Activated CD8-positive, alpha-beta memory T cell treated with anti-CD3 and anti-CD28 coated beads, Interleukin-2, amount 50 U/mL, for 1 hour (primary cell): ENCODE data around the gene CPT1B.
"Not testable (repeated sequence)": the region's sequence is repeated elsewhere in the genome, so short reads cannot be mapped to it uniquely, and the experiment has no call there.

ENCODE experiments used
- DNase-seq: peaks from one replicate; pipeline ENCODE4 v3.0.0-alpha.2; 2020; ENCODE audit errors: extremely low read depth

Gene CPT1B

DNA sequence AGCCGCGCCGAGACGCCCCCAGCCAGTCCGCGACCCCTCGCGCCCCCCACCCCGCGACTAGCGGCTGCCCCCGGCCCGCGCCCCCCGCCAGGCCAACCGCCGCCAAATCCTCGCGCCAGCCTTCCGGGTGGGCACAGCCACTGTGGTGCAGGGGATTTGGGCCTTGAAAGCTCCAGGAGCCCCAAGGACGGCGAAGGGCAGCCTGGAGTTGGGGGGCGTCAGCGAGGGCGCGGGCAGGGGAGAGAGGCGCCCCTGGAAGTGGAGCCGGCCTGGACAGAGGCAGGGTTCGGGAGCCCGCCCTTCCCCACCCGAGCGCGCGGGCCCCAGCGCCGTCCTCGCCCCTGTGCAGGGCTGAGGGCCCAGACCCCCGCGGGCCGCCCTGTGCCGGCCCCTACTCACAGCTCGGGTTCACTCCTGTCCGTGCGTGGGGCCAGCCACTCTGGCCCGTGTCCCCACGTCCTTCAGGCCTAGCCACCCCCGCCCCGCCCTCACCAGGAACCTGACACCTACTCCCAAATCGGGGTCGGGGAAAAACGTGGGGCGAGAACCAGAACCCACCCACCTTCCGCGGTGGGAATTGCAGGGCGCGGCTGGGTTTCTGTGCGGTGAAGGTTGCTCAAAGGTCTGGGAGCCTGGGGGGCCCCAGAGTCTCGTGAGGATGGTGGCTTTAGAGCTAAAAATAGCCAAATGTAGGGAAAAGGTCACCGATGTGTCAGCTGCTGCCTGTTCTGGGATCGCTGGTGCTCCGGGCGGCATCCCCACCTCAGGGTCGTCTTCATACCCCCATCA is at the start of gene CPT1B:
CPT1B (minus strand) TSS at position 441 of the 789 bp plus-strand sequence. CDS start 512 bp downstream, outside the sequence.
- DNase-seq = no peak

DNA sequence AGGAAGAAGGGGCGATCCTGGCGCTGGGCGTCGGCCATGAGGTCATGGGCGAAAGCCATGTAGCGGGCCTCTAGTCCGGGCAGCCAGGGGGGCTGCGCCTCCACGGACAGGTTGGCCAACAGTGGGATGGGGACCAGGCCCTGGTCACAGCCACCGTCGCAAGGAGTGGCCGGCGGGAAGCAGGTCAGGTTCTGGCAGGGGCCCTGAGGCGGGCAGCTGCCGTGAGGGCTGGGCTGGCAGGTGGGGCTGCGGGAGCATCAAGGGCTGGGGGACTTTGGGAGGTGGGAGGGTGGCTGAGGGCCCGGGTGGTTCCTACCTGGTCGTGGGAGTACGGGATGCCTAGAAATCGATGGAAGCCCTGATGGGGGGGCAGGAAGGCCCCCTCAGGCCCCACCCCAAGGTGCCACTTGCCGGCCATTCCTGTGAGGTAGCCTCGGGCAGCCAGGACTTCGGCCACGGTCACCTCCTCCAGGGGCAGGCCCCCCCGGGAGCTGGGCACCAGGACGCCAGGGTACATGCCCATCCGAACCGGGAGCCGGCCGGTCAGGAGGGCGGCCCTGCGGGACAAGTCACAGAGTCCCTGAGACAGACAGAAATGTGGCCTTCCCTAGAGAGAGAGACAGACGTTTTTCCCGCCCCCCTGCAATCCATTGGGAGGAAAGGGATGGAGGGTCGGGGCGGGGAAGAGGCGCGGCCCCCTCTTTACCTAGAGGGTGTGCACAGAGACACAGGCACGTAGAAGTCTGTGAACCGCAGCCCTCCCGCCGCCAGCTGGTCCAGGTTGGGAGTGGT is 48.8 kb upstream of the CPT1B start:
- no peak for DNase-seq

- no peak for DNase-seq
These were observed 48.2 kb upstream of the CPT1B start for GRCh38 chr22:50626314-50626849.

GRCh38 chr22:50625568-50626313 is 47.5 kb upstream of the CPT1B start:
- no peak for DNase-seq

DNA sequence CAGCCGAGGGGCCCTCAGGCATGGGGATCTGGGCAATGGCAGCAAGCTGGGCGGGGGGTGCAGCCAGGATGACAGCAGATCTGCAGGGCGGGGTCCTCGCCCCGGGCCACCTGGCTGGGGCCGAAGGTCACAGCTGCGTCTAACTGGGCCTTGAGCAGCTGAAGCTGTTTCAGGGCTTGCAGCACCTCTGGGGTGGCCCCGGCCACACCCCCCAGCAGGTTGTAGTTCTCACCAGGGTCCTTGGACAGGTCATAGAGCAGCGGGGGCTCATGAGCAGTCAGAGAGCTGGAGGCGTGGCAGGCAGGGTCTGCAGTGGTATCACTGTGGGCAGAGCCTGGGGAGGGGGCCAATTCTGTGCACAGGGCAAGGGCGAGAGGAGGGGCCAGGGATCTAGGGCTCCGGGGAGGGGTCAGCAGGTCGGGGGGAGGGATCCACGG is 46.9 kb upstream of the CPT1B start:
- DNase-seq = no peak

GRCh38 chr22:50624347-50625130 is 46.3 kb upstream of the CPT1B start:
- no peak for DNase-seq

GRCh38 chr22:50622723-50623327 is 44.6 kb upstream of the CPT1B start:
- no peak for DNase-seq

DNA sequence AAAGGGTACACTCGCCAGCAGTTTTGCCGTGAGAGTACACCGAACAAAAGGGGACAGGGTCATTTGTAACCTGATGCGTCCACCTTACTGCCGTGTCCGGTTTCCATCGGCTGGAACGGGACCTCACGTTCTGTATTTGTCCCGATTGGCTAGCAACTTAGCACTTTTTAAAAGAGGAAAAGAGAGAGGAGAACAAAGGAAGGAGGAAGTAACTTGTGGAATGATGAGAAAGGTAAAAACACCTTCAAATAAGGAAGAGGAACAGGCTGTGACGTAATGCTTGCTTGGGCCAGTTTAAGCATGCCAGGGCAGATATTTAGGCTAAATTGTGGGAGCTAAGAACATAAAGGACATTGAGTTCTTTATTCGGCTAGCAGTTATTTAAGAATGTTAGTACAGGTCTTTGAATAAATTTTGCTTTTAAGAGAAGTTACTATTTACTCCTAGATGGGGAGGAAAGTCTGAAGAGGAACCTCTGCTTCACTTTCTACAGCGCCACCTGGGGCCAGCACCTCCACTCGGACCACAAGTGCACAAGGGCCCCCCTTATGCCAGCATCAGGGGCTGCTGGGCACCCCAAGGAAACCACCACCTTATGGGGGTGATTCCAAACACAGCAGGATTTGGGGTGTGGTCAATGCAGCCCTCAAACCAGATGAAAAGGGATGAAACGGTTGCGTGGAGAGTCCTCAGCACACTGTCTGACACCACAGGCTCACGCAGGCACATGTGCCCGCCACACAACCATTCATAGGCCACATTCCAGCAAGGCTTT is 43.9 kb upstream of the CPT1B start:
- no peak for DNase-seq

DNA sequence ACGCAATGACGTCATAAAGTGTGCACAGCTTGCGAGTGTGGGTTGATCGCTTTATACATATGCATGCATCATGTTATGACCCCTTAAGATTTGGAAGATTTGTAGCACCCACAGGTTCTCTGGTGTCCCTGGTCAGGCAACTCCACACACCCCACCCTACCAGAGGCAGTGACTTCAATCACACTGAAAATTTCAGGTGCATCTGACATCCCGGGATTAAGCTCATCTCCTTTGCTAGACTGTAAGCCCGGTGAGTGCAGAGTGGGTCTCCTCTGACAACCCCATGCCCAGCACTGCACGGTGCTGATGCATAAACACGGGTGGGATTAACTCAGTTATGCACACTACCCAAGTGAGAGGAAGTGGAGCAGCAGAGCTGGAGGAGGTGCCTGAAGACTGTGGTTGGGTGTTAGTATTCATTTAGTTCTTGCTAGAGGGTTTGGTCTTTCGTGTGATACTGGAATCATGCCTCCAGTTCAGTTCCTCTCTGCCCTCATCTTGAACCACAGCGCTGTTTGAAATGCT is 43.2 kb upstream of the CPT1B start:
- DNase-seq = peak; percentile 29

GRCh38 chr22:50620593-50621355 is 42.5 kb upstream of the CPT1B start:
- DNase-seq = peak; percentile 79

GRCh38 chr22:50614296-50614695 is 36.1 kb upstream of the CPT1B start:
- not testable (repeated sequence) for DNase-seq

DNA sequence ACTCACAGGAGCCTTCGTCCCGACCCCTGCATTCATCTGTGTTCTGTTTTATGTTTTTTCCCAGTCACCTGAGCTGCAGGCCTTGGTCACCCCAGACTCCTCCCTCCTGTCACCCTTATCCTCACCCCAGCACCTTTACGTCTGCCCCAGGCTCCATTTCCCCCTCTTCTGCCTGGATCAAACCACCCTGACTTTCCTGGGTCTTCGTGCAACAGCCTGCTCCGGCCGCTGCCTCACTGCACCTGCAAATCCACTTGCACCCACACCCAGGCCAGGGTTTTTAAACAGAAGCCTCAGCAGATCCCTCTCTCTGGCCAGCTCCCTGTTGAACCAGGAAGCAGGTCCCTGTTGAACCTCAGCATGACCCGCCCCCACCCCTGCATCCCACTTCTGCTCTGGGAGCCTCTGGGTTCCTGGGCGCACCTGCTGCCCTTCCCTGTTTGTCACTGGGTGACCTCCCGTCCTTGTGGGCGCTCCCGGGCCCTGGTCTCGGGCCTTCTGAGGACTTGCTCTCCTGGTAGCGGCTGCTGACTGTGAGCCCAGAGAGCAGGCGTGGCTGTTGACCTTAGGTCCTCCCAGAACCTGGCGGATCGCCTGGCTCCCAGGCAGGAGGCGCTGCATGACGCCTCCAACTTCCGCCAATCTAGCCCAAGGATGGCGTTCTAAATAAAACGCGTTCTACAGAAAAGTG is 35.2 kb upstream of the CPT1B start:
- DNase-seq = no peak

DNA sequence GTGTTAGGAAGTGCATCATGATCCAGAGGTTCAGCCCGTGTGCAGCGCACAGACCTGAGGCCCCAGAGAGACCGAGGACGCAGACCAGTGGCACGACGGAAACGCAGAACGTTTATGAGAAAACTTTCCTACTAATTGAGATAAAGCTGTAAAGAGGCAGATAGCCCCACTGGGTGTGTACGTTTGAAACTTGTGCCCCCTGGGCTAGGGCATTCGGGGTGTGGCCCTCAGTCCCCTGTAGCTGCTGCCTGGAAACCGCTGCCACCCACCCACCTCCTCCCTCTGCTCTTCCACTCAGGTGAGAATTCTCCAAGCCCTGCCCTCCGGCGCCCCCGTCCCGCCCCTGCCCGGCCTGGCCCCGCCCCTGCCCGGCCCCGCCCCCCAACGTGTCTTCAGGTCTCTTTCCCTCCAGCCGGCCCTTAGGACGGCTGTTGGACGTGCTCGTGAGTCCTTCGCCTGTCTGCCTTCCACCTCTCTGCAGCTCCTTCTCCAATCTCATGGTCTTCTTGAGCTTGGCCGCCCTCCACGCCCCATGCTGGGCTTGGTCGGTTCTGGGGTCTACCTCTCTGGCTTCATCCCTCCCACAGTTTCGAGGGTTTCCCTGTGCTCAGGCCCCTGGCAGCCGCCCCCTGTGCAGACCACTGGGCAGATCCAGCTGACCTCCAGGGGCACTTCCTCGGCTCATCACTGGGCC is 34.4 kb upstream of the CPT1B start:
- no peak for DNase-seq

- DNase-seq = no peak
These were observed 33.9 kb upstream of the CPT1B start for GRCh38 chr22:50612168-50612527.

DNA sequence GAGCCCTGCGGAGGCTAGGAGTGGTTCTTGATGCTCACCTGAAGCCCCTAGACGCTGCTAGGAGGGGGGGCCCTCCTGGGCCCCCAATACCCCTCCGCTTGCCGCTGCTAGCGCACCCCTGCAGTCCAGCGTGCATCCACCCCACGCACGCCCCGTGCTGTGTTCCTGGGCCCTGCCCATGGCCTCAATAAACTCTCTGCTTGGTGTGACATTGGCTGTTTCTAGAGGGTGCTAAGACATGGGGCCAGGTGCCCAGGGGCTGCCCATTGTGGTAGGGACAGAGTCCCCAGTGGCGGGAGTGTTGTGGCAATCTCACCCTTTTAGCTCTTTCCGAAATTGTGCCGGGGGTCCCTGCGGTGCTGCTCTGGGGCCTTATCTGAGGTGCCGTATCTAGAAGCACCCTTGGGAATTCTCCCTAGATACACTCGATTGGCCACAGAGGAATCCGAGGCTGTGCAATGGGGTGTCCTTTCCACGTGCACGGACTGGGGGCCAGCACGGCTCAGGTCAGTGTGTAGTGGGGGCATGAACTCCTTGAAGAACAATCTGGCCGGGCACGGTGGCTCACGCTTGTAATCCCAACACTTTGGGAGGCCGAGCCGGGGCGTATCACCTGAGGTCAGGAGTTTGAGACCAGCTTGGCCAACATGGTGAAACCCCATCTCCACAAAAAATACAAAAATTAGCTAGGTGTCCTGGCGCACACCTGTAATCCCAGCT is 33.3 kb upstream of the CPT1B start:
- no peak for DNase-seq

DNA sequence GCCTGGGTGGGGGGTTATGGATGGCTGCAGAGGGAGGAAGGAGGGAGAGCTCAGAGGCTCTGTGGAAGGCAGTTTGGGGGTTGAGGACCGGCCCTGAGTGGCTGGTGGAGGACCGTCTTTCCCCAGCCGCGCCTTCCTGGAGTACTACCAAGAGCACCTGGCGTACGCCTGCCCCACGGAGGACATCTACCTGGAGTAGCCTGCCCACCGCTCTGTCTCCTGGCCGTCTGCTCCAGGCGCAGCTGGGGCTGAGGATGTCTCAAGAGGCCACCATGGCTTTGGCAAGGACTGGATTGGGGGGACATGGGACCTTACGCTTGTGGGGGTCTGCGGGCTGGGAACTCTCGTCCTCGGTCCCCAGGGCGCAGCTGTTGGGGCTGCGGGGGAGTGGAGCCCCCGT is 32.4 kb upstream of the CPT1B start:
- no peak for DNase-seq

GRCh38 chr22:50610041-50610451 is 31.8 kb upstream of the CPT1B start:
- no peak for DNase-seq
